ENCODE results near the gene TLE1.
"Not testable (repeated sequence)": the region's sequence is repeated elsewhere in the genome, so short reads cannot be mapped to it uniquely, and the experiment has no call there.

The TLE1 gene

DNA sequence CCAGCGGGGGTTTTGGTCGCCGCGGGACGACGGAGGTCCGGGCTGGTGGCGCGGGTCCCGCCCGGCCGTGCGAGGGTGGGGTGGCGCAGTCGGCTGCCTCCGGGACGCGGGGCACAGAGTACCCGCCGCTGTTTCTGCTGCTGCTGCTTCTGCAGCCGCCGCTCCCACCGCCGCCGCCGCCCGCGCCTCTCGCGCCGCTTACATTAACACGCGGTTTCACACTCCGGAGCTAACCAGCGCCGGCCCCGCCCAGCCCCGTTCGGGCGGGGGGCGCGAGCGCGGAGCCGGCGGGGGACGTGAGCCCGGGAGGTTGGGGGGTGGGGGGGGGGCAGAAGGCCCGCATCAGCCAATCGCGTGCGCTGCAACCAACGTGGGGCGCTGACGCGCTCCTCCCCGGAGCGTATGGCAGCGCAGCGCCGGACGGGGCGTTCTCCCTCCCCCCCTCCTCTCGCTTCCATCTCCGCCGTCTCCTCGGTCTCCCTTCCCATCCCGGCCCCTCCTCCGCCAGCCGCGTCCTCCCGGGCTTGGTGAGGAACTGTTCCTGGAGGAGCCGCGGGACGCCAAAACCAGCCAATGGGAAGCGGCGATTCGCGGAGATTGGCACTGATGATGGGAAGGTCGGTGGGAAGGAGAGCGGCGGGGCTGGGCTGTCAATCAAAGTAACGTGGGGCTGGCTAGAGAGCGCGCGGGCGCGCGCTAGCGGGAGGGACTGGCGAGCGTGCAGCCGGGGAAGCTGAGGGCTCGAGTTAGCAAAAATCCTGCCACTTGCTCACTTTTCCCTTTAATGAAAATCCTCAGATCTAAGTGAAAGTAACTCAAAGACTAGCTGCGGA lies at the start of gene TLE1:
TSS of gene TLE1 (minus strand) at position 205 of the 833 bp plus-strand sequence. CDS start 1,307 bp downstream, outside the sequence.
- DNase-seq: peak; percentile 90

DNA sequence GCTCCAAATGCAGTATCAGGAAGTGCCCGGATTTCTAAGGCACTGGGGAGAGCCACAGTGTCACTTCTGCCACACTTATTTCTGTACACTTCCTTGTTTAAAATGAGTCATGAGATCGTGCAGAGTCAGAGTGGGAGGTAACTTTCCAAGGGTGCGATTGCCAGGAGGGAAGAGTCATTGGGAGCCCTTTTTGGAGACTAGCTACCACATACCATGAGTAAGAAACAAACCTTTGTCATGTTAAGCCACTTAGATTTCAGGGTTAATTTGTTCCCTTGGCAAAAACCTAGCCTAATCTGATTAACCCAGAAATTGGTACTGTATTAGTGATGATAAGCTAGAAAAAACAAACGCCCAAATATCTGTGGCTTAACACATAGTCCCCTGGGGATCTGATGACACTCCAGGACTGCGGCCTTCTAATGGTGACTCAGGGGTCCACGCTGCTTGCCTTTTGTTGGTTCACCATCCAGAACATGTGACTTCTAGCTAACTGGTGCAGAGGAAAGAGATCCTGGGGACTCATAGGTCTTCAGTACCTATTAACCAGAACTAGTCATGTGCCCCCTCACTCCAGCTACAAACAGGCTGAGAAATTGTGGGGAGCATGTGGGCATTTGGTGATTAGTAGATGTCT lies 48.6 kb upstream of the TLE1 start:
- DNase-seq: no peak

DNA sequence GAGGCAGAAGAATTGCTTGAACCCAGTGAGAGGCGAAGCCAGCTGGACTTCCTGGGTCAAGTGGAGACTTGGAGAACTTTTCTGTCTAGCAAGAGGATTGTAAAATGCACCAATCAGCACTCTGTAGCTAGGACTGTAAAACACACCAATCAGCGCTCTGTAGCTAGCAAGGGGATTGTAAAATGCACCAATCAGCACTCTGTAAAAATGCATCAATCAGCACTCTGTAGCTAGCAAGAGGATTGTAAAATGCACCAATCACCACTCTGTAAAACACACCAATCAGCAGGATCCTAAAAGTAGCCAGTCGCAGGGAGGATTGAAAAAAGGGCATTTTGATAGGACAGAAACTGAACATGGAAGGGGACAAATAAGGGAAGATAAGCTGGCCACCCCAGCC lies 41.2 kb upstream of the TLE1 start:
- not testable (repeated sequence) for DNase-seq

DNA sequence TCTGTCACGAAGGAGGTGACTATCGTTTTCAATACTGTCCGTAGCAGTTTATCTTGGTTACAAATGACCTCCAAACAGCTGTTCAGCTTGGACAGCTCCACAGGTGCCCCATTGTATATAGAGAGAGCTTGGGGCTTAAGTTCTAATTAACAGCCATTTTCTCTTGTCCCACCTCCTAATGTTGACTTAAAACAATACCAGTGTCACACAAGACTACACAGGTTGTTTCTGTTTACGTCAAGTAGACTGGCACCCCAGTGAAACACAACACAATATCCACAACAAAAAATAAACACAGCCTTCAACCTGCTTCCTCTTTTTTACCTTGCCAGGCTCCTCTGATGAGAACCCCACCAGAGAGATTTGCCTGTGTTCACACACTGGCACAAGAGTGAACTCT lies 39.8 kb upstream of the TLE1 start:
- peak; percentile 26 for DNase-seq

DNA sequence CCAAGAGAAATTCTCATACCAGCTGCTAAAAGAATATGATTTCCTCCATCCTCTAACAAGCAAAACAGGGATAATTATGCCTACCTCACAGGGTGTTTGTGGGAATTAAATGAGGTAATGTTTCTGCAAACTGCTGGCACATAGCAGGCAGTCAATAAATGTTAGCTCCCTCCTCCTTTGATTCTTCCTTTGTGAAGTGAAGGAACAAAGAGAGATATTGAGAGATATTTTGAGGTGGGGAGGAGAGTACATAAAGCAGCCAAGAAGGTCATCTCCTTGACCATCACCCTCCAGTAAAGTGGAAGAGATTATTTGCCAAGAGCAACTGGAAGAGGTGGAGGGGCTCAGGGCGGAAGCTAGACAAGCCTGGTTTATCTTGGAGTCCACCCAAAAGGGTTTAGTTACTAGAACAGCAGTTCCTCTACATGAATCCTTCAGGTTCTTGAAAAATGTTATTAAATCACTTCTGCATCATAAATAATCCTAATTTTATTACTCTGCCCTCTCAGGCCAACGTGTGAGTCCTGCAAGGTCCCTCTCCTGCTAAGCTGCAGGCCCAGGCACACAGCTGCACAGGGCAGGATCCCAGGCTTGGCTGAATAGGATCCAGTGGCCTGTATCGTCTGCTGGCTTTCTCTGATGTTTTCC lies 35.0 kb upstream of the TLE1 start:
- DNase-seq: no peak

DNA sequence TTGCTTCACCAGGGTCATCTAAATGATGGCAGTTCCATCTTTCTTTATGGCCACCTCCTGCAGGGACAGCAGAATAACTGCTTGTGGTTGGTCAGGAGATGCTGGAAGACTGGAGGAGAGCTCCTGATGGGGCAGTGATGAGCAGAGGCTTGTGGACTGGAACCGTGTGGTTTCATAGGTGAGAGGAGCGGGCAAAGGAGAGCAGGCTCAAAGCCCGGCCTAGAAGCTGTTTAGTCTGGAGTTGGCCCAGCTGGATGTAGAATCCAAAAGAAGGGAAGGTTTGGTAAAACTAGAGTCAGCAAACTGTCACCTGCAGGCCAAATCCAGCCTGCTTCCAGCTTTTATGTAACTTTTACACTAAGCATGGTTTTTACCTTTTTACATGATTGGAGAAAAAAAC lies 32.9 kb upstream of the TLE1 start:
- DNase-seq: no peak

DNA sequence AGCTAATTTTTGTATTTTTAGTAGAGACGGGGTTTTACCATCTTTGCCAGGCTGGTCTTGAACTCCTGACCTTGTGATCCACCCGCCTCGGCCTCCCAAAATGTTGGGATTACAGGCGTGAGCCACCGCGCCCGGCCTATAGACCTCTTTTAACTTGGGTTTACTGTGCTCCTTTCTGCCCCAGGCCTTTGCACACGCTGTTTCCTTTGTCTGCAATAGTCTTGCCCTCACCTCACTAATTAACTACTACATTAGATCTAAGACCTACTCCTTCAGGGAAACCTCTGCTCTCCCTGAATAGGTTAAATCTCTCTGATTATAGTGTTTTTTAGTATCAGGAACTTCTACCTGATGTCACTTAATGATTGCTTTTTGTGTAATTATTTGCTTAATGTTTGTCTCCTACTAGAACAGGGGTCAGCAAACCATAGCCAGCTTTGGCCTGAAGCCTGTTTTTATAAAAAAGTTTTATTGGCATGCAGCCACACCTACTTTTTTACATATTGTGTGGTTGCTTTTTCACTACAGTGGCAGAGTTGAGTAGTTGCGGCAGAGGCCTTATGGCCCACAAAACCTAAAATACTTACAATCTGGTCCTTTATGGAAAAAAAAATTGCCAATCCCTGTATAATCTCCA lies 31.2 kb upstream of the TLE1 start:
- no peak for DNase-seq

DNA sequence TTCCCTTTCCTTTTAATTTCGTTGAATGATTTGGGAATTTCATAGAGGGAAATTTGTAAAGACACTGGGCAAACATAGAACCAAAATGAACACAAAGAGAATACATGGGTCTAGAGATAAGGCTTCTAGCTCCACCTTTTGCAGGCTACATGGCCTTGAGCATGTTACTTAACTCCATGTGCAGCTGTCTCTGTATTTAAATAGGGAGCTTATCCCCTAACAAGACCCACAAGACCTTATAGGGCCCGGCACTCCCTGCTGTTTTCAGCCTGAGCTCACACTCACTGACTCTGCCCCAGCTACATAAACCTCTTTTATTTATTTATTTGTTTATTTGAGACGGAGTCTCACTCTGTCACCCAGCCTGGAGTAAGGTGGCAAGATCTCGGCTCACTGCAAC lies 30.6 kb upstream of the TLE1 start:
- no peak for DNase-seq

DNA sequence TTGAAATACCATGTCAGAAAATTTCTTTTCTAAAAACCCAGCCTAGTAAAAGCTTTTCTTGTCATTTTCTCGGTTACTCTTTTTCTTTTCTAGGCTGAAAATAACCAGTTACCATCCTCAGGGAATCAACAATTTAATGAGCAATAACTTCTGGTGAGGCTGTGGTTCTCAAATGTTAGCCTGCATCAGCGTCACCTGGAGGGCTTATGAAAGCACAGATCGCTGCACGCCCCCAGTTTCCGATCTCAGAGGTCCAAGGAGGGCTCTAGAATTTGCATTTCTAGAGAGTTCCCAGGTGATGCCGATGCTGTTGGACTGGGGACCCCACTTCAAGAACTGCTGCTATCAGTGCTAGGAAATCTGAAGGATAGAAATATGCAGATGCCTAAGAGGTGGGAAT lies 28.9 kb upstream of the TLE1 start:
- no peak for DNase-seq

DNA sequence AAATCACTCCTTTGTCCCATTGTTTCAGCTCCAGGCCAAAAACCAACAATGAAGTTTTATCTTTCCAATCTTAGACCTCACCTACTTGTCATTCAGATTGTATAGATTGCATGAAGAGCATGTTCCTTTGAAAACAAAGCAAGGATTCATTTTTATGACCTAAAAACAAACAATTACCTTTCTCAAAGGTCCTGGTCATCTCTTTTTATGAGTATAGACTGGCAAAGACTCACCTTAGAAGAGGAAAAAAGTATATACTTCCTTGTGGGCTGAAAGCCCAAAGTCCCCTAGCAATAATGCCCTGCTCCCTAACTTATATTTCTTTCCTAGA lies 28.4 kb upstream of the TLE1 start:
- no peak for DNase-seq

DNA sequence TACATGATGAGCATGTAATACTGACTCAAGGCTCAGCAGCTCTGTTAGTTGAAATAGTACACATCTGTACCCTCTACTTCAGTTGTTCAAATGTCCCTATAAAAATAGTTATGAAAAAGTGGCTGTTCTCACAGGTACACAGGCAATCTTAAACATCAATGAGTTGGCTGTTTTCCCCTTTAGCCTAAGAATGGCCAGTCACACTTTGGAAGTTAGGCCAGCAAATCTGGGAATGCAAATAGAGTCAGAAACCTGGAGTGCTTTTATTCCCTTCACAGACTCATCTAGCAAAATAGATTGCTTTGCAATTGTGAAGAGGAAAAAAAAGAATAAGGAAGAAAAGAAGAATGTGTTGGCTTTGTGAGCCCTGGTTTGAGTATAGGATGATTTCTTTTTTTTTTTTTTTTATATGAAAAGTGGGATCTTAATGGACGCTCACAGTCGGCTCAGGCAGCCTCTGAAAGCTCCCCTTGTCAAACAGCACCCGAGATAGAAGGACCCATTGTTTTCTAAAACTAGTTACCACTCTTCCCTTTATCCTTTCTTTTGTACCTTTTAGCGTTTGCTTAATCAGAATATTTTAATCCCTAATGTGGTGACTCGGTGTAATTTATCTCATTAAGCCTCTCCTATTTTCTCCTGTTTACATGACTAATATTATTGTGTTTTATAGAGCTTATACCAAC lies 27.9 kb upstream of the TLE1 start:
- DNase-seq: no peak

DNA sequence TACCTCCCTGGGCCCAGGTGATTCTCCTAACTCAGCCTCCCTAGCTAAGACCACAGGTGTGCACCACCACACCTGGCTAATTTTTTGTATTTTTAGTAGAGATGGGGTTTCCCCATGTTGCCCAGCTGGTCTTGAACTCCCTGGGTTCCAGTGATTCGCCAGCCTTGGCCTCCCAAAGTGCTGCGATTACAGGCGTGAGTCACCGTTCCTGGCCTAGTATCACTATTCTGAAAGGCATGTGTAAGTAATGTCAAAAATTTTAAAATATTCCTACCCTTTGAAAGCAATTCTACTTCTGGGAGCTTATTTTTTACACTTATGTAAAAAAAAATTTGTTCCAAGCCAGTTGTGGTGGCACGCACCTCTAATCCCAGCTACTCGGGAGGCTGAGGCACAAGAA lies 27.1 kb upstream of the TLE1 start:
- DNase-seq: no peak

DNA sequence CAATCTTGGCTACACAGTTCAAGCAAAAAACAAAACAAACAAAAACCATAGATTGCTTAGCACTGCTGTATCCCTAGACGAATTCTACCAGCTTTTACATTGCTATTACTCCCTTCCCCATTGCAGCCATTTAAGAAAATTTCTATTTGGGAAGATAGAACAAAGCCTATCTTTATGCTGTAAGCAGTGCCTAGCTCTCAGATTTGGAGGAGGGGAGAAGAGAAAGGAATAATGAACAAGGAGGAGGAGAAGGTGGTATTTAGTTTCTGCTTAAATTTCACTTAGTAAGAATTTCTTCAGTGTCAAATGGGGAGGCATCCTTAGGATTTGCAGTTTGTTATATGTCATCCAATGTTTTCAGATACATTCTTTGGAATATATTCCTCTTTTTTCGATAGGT lies 16.2 kb upstream of the TLE1 start:
- DNase-seq: no peak

DNA sequence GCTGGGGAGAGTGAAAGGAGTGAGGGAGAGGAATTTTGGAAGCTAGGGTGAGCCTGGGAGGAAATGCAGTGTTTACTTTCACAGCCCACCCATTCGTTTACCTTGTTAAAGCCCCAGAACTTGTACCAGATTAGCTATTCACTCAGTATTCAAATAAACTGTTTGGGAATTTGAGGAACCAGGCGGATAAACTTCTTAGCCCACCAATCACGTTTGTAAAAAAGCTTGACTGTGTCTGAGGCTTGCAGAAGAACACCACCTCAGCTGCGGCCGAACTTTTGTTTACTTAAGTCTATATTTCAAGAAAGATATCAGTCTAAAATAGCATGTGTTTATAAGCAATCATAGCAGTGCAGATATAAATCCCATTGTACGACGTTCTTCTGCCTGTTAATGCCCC lies 5.2 kb upstream of the TLE1 start:
- DNase-seq: no peak

DNA sequence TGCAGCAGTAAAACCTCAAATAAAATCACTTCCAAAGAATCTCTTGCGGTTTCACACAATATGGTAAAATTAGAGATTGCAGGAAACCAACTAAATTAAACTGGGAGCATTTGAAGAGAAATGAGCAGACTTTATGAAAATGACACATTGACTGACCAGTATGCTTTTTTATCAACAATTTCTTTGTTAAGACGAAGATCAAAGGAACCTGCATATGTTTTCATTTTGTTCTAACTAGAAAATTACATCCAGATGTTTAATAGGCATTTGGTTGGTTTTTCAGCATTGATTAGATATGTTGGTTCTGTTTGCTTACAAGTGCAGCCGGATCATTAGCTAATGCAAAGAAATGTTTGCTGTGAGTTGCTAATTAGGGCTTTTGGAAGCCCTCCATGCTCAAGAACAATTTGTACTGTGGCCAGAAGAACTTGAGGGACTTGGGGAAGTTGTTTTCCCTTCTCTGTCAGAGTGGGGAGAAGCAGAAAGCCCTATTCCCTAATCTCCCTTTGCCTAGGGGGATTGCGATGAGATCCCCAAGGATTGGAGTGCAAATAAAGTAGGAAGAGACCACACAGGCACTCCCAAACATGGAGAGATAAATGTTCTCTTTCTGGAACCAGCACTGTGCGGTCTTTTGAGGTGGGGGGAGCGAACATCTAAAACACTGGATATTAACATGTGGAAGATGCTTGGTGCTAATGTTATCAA lies 4.5 kb upstream of the TLE1 start:
- DNase-seq: no peak

DNA sequence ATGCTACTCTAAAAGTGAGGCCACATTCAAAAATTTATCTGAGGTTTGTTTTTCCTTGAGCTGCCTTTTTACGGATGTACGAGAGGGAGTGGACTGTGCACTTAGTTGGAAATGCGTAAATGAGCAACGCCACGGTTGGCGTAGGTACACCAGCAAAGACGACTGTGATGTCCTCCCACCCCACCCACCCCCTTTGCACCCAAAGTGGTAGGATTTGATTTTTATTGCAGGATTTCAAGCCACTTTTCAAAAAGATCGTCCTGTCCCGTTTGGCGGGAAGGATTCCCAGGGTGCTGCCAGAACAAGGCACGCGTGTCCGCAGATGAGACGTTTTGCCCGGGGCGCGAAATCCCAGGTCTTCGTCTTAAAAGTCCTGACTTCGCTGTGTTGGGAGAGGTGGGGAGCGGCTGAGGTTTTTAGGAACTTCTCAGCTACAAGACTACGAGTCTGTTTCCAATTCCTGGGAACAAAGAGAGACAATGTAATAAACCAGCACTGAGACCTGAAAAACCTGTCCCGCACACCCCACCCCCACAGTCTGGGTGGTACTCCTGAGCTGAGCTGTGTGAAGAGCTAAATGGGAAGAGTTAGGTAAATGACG lies 1.0 kb upstream of the TLE1 start:
- DNase-seq: no peak

DNA sequence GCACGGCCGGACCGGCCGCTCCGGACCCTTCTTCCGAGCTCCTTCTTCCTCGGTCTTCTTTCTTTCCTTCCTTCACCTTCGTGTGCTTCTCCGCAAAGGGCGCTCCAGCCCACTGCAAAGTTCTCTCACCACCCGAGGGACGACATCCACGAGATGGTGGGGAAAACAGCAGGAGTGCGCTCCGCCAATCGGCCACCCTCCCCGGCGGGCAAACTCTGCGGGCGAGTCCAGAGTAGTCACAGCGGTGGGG lies 329 bp downstream of the TLE1 start:
- DNase-seq: not testable (repeated sequence)

DNA sequence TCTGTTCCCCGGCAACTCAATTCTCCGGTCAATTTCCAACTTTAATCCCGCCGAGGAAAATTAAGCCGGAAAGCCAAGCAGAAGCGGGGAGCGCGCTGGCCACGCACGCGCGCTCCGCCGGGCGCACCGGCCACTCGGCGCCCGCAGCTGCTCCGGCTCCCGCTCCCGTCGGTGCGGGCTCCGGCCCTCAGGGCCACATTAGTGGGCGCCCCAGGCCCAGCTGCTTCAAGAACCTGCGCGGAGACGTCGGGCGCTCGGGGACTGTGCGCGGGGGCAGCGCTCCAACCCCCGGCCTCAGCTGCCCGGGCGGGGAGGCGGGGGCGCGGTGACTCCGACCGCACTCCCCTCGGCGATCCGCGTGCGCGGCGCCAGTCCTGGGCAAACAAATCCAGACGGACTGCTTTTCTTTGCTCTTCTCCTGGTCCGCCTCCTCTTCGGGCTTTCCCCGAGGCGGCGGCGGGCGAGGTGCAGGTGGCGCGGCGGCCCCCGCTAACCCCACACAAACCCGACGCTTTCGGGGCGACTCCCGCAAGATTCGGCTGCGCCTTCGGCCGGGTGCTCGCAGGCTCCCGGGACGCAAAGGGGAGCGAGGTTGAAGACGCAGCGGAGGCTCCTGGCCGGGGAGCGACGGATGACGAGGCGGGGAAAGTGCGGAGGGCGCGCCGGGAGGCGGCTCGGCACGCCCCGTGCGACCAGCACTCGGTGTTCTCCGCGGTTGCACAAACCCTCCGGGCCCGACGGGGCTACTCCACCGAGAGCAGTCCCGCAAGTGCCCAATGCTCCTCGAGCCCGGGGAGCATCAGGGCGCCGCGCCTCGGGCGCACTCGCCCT lies 870 bp downstream of the TLE1 start:
- DNase-seq: peak; percentile 30

DNA sequence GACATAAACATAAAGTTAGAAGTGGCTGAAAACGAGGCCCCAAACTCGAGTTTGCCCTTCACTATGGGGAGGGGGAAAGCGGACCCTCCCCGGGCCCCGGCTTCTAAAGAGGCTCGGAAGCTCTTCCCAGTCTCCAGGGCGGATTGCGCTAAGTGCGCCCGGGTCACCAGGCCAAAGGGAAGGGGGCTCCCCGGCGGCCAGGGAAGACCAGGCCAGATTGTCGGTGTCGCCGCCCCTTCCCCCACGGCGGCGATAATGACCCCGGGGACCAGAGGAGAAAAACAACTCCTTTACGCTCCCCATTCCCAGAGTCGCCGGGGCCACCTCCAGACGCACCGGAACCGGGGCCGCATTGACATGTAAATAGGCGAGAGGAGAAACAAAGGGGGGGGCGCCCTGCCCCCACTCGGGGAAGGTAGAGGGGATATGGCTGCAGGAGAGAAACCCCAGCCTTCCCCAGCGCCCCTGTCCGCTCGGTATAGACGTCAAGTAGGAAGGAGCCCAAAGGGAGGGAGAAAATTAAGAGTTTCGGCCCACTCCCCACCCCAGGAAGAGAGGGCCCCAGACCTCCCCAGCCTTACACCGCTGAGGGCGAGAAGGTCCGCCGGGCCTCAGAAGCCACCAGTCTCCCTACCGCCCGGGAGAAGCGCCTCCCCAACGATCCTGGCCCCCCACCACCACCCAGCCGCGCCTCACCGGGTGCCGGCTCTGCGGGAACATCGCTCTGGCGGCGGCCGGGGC lies 1.7 kb downstream of the TLE1 start:
- peak; percentile 12 for DNase-seq

Data from RPMI8226 (cell line).